K562 (cell line): ENCODE measurements around the gene MOCOS.

ENCODE experiments used
- CEBPB ChIP-seq: fragments of 450-650 bp; IDR thresholded peaks from 2 replicates; pipeline ENCODE4 v1.6.1; 2016; ENCODE audit warnings: missing genetic modification characterization, missing compliant biosample characterization
- TF ChIP-seq, protein P1 (sequence below), 2 experiments: fragments of 450-650 bp; formaldehyde crosslinking in 1 of 2; IDR thresholded peaks; 2 replicates each; pipeline versions ENCODE4 v1.4.0 to v1.6.1; 2014 to 2020; ENCODE audit warnings: mild to moderate bottlenecking in 2 of 2, borderline replicate concordance in 1 of 2, low read depth in 1 of 2

GRCh38 chr18:36299015-36299414 is 111.7 kb downstream of the MOCOS start:
- TF ChIP-seq, protein P1, sequence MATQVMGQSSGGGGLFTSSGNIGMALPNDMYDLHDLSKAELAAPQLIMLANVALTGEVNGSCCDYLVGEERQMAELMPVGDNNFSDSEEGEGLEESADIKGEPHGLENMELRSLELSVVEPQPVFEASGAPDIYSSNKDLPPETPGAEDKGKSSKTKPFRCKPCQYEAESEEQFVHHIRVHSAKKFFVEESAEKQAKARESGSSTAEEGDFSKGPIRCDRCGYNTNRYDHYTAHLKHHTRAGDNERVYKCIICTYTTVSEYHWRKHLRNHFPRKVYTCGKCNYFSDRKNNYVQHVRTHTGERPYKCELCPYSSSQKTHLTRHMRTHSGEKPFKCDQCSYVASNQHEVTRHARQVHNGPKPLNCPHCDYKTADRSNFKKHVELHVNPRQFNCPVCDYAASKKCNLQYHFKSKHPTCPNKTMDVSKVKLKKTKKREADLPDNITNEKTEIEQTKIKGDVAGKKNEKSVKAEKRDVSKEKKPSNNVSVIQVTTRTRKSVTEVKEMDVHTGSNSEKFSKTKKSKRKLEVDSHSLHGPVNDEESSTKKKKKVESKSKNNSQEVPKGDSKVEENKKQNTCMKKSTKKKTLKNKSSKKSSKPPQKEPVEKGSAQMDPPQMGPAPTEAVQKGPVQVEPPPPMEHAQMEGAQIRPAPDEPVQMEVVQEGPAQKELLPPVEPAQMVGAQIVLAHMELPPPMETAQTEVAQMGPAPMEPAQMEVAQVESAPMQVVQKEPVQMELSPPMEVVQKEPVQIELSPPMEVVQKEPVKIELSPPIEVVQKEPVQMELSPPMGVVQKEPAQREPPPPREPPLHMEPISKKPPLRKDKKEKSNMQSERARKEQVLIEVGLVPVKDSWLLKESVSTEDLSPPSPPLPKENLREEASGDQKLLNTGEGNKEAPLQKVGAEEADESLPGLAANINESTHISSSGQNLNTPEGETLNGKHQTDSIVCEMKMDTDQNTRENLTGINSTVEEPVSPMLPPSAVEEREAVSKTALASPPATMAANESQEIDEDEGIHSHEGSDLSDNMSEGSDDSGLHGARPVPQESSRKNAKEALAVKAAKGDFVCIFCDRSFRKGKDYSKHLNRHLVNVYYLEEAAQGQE (IDR thresholded peaks at IDR 0.05; ENCODE audit: borderline replicate concordance): no peak
- TF ChIP-seq, protein P1 (CRISPR knock-in tag; IDR thresholded peaks at IDR 0.05; ENCODE audit: low read depth): no peak
- TF ChIP-seq CEBPB: no peak
